Large intestine (tissue), 3 donors: ENCODE data around the gene PURA. TPM values are rescaled to one million over a fixed set of nuclear protein-coding genes. Genes with fewer than 3 reads are reported as not detected.

Experiments
- DNase-seq, 2 donors: peaks; one replicate each; pipeline versions ENCODE4 v3.0.0 to v3.0.0-alpha.2; 2013
- H3K27ac ChIP-seq: one replicate; pipeline ENCODE4 v1.5.1; 2013; ENCODE audit warnings: low read length
- H3K27me3 ChIP-seq: 2 replicates; pipeline ENCODE4 v1.6.1; 2013; ENCODE audit warnings: low read length; ENCODE audit not compliant: control insufficient read depth, insufficient read depth
- H3K36me3 ChIP-seq: 2 replicates; pipeline ENCODE4 v1.6.1; 2013; ENCODE audit warnings: low read length; ENCODE audit not compliant: control insufficient read depth, insufficient read depth
- H3K4me1 ChIP-seq: one replicate; pipeline ENCODE4 v1.6.1; 2013; ENCODE audit warnings: low read length; ENCODE audit not compliant: control insufficient read depth, insufficient read depth
- H3K4me3 ChIP-seq: one replicate; pipeline ENCODE4 v1.5.1; 2013; ENCODE audit warnings: low read length
- H3K9me3 ChIP-seq: one replicate; pipeline ENCODE4 v1.6.1; 2013; ENCODE audit warnings: mild to moderate bottlenecking, low read depth, low read length, moderate library complexity; ENCODE audit not compliant: control insufficient read depth
- WGBS: methylation state at CpG from one replicate; pipeline ENCODE4 v1.1.5; 2013; ENCODE audit warnings: low lambda C conversion rate; ENCODE audit not compliant: insufficient coverage; 5-methylcytosine and 5-hydroxymethylcytosine counted together
- polyA plus RNA-seq: library from polyadenylated mRNA; unstranded; fragments of 120-200 nt; gene quantifications from one replicate; pipeline ENCODE4 v1.2.1, GENCODE V29; 2013

Gene PURA
- polyA plus RNA-seq, 1 donor: 16.0 TPM

DNA sequence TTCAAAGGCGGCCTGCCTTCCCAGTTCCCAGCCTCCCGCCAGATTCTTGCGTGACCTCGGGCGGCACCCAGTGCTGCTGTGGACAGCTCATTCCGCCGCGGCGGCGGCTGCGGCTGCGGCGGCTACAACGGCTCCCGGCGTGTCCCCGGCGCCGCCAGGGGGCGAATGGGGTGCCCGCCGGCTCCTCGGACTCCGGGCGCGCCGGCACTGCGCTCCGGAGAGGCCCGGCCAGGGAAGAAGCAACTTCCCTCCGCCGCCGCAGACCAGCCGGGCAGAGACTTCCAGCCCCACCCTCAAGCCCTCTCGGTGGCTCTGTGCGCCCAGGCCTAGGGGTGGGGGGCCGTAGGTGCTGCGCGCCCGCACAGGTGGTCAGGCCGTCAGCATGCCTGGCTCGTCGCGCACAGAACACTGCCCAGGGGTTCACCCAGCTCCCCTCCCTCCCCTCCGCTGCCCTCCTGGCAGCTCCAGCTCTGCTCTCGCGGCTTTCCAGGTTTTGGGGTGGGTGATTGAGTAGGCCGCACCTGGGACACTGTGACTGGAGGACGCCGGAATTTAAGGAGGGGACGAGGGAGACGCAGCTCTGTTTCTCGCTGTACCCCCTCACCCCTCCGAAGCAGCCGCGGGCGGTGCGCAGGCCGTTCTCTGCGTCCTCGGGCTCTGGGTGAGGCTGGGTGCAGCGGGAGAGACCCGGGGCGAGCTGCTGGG lies 32.1 kb downstream of the PURA start:
- Histone ChIP-seq H3K4me3 (peak overlapping the region; percentile 32), H3K27me3 (peaks cover 37% of the 10 kb centered on the region), H3K27ac (no peak overlapping the region), H3K4me1 (peaks cover 27% of the 10 kb centered on the region), H3K9me3 (peaks cover 2% of the 10 kb centered on the region), H3K36me3 (no peaks in the 10 kb centered on the region)
- DNase-seq: peak; percentile 68 to 87
- WGBS: no CpG with 5 or more reads among the region's 64 CpGs

DNA sequence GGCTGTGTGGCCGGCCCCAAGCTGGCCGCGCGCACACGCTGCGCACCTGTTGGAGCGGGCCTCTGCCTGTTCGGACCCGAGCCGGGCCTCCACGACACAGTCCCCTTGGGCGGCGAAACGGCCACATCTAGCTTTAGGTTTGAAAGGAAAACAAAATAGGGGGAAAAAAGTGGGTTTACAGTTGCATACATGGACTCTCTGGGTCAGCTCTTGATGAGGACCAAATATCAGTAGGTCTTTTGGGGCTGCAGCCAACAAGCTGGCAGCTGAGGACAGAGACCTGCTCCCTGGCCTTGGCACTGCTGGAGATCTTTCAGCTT lies 32.6 kb downstream of the PURA start:
- H3K4me1 ChIP-seq: peaks cover 28% of the 10 kb centered on the region
- H3K27ac ChIP-seq: no peak overlapping the region
- WGBS: no CpG with 5 or more reads among the region's 14 CpGs
- peak overlapping the region; percentile 32 for H3K4me3 ChIP-seq
- no peak for DNase-seq
- H3K36me3 ChIP-seq: no peaks in the 10 kb centered on the region
- peaks cover 2% of the 10 kb centered on the region for H3K9me3 ChIP-seq
- peaks cover 37% of the 10 kb centered on the region for H3K27me3 ChIP-seq

DNA sequence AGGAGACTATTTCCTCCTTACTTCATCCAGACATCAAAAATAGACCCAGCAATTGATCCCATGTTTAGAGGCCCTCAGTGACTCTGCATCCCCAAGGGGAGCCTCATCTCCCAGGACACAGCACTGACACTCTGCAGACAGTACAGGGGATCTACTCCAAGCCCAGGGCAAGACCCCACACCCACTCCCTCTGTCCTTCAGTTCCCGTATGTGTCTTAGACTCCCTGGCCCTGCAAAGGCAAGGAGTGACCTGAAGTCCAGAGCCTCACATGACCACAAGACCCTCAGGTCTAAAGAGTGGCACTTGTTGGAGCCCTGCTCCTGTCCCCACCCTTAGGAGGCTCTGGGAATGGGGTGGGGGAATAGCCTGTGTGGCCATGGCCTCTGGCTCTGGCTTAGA lies 33.6 kb downstream of the PURA start:
- peaks cover 29% of the 10 kb centered on the region for H3K4me1 ChIP-seq
- H3K9me3 ChIP-seq: peaks cover 2% of the 10 kb centered on the region

DNA sequence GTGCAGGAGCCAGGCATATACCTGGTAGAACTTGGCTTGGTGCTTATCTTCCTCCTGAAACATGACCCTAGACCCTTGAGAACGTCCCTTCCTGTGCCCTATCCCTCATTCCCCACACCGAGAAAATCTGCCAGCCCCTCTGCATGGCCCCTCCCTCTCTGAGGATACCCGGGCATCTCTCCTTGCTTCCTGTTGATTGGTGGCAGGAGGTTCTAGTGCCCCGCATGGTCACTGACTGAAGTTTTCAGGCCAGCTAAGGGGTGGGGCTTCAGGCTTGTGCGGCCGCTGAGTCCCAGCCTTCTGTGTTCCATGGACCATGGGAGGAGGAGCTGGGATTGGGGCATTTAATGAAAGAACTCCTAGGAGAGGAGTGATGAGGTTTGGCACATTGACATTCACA lies 34.6 kb downstream of the PURA start:
- H3K9me3 ChIP-seq: peaks cover 2% of the 10 kb centered on the region
- WGBS: no CpG with 5 or more reads among the region's 6 CpGs
- H3K4me3 ChIP-seq: no peak overlapping the region
- H3K27me3 ChIP-seq: peaks cover 42% of the 10 kb centered on the region
- no peak overlapping the region for H3K27ac ChIP-seq
- no peak for DNase-seq
- no peaks in the 10 kb centered on the region for H3K36me3 ChIP-seq
- peaks cover 20% of the 10 kb centered on the region for H3K4me1 ChIP-seq

More for the DNA sequence above, 33.6 kb downstream of the PURA start:
- Histone ChIP-seq H3K4me3 (no peak overlapping the region), H3K36me3 (no peaks in the 10 kb centered on the region), H3K27ac (no peak overlapping the region), H3K27me3 (peaks cover 37% of the 10 kb centered on the region)
- no peak for DNase-seq
- no CpG with 5 or more reads among the region's 1 CpG for WGBS

DNA sequence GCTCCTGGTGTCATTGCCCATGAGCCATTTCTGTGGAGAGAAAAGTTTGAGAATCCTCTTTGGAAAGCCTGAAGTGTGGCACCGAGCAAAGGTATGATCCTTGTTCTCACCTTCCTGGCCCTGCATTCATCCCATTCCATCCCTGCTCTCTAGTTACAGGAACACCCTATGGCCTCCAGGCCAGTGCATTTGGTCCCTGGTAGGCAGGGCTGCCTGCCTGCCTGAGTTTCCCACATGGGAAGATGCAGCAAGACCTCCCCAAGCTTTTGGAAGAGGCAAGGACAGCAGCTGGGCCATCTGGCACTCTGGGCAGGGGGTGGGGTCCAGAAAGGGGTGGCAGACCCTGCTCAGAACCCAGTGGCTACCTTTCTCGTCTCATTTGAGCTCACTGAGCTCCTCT lies 36.3 kb downstream of the PURA start:
- no CpG with 5 or more reads among the region's 2 CpGs for WGBS

DNA sequence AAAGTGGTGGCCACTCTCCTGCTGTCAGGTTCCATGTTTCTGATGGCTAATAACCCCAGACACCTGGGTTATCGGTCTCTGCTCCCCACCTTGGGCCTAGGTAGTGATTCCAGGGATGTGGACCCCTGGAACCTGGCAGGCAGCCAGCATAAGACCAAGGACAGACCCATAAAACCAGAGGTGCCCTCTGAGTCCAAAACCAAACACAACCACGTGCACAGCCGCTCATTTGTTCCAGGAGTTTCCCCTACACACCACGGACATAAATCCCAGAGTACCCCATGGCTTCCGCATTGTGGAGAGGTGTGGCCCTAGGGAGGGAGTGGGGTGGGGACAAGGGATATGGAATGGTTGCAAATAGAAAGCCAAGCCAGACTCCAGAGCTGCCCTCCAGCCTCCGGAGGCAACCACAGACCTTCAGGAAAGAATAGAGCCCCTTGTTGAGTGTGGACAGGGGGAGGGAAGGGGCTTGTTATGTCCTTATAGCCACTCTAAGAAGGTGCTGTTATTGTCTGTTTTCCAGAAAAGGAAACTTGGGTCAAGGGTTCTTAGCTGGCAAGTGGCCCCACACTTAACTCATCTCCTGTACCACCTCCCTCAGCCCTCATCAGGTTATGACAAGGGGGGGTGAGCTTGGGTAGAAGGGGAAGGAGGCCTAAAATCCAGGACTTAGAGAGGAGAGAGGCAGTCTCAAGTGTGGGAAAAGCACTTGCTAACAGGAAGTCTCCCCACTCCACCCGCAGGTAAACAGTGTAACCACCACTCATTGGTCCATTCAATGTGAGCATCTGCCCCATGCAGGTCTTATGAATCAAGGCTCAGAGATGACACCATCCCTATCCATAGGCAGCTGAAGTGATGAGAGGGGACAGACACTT lies 37.5 kb downstream of the PURA start:
- H3K36me3 ChIP-seq: no peaks in the 10 kb centered on the region
- peaks cover 9% of the 10 kb centered on the region for H3K4me1 ChIP-seq
- no peak overlapping the region for H3K4me3 ChIP-seq
- H3K27ac ChIP-seq: no peak overlapping the region
- no CpG with 5 or more reads among the region's 7 CpGs for WGBS
- peaks cover 35% of the 10 kb centered on the region for H3K27me3 ChIP-seq
- H3K9me3 ChIP-seq: no peaks in the 10 kb centered on the region
- DNase-seq: peak; percentile 69 to 81

More for the DNA sequence above, 36.3 kb downstream of the PURA start:
- H3K27ac ChIP-seq: no peak overlapping the region
- peaks cover 2% of the 10 kb centered on the region for H3K9me3 ChIP-seq
- H3K36me3 ChIP-seq: no peaks in the 10 kb centered on the region
- peaks cover 13% of the 10 kb centered on the region for H3K4me1 ChIP-seq
- peaks cover 45% of the 10 kb centered on the region for H3K27me3 ChIP-seq
- no peak for DNase-seq
- H3K4me3 ChIP-seq: no peak overlapping the region

DNA sequence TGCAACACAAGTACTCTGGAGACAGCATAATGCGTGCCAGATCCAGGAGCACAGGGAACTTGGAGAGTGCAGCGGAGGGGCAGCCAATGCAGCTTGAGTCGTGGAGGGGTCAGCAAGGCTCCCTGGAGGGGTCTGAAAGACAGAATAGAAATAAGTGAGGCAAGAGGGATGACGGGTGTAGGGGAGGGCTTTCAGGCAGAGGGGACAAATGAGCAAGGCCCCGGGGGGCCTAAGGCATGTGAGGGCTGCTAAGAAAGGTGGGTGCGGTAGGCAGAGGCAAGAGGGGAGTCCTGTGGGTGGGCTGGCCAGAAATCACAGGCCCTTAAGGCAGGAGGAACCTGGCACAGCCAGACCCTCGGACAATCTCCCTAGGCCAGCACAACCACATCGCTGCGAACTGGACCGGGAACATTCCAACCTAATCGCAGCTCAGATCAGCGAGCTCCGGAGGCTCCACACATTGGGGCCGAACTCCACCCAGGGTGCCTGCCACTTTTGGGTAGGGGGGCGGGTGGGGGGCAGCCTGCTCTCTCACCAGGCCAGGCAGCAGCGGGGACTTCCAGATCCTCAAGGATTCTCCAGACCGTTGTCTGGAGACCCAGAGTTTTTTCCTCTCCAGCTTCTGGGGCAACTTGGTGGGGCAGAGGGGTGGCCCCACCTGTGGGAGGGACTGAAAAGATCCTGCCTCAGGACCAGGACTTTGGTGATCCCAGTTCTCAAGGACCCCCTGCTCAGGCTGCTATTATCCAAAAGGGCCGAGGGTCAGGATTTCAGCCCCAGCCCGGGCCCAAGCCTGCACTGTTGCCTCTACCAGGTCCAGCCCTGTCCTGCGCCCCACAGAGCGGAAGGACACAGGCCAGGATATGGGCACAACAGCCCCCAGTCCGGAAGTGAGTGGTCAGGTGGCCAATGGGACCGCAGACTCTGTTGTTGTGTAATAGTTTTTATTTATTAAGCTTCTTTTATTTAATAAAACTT lies 38.4 kb downstream of the PURA start:
- Histone ChIP-seq H3K27me3 (peaks cover 26% of the 10 kb centered on the region), H3K27ac (no peak overlapping the region), H3K4me3 (no peak overlapping the region), H3K9me3 (no peaks in the 10 kb centered on the region), H3K4me1 (peaks cover 12% of the 10 kb centered on the region), H3K36me3 (no peaks in the 10 kb centered on the region)
- no peak for DNase-seq
- 75% methylated on average over 2 of the region's 23 CpGs for WGBS

DNA sequence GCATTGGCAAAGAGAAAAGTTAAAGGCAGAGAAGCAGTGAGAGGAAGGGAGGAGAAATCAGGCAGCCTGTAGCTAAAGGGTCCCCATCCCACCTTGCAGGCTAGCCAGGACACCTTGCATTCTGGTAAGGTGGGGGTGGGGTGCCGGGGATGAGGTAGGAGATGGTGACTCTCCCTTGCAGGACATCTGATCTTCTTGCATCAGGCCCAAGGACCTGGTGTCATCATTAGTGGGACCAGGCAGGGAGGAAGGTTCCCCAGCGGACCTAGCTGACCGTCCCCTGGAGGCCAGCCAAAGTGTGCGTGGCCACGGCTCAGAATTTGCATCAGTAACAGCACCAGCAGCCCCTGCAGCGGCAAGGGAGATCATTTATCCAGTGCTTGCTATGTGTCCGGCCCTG lies 39.3 kb downstream of the PURA start:
- H3K4me1 ChIP-seq: peaks cover 12% of the 10 kb centered on the region
- no CpG with 5 or more reads among the region's 7 CpGs for WGBS
- H3K4me3 ChIP-seq: no peak overlapping the region

DNA sequence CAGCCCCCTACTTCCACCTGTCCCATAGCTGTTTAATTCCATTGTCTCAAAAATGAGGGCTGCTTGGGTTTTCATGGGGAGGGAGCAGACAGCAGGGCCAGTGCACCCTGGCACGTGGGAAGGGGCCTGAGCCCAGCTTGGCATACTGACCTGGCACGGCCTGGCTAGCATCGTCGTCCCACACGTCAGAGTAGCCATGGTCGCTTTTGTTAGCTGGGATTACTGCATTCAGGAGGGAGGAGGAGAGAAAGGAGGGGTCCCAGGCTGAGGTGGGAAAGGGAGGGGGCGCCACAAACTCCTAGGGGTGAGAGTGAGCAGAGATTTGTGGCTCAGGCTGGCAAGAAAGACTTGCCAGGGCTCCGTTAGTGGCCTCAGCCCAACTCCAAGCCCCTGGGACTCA lies 40.0 kb downstream of the PURA start:
- Histone ChIP-seq H3K4me3 (no peak overlapping the region), H3K27me3 (peaks cover 13% of the 10 kb centered on the region), H3K36me3 (no peaks in the 10 kb centered on the region), H3K27ac (no peak overlapping the region), H3K9me3 (no peaks in the 10 kb centered on the region), H3K4me1 (peaks cover 12% of the 10 kb centered on the region)
- no CpG with 5 or more reads among the region's 8 CpGs for WGBS
- no peak for DNase-seq

More for the DNA sequence above, 39.3 kb downstream of the PURA start:
- Histone ChIP-seq H3K36me3 (no peaks in the 10 kb centered on the region), H3K9me3 (no peaks in the 10 kb centered on the region), H3K27me3 (peaks cover 16% of the 10 kb centered on the region), H3K27ac (no peak overlapping the region)
- DNase-seq: no peak
